PC-3 (cell line): ENCODE measurements around the gene TMEM184A. TPM values are rescaled to one million over a fixed set of nuclear protein-coding genes. Genes with fewer than 3 reads are reported as not detected.

Source experiments
- ATAC-seq: fragments of 200-7000 bp; cut with Tn5 transposase; 2 replicates; pipeline ENCODE4 v1.9.1; 2020; ENCODE audit warnings: mild to moderate bottlenecking, moderate library complexity
- BruUV-seq: library from RNA; stranded (reverse); fragments of 400-500 nt; replicated peaks from 2 replicates; lab custom pipeline; 2021; lab: Mats Ljungman, UMichigan
- CTCF ChIA-PET: fragments of 300-600 bp; sonication (Branson Sonifier 250); formaldehyde crosslinking; loops from one replicate; lab custom pipeline; 2022; ENCODE audit warnings: antibody characterized with exemption; lab: Charles Lee
- POLR2A ChIA-PET: fragments of 300-600 bp; sonication (Branson Sonifier 250); formaldehyde crosslinking; loops from one replicate; lab custom pipeline; 2022; ENCODE audit warnings: antibody characterized with exemption; ENCODE audit not compliant: unreplicated experiment; lab: Charles Lee
- DNase-seq: peaks from one replicate; pipeline ENCODE4 v3.0.0-alpha.2; 2015
- H2AFZ ChIP-seq: fragments of 300-600 bp; sonication (generic); 2 replicates; pipeline ENCODE4 v1.6.0; 2016; ENCODE audit warnings: antibody characterized with exemption, low read length
- H3F3A ChIP-seq: fragments of 300-600 bp; sonication (generic); one replicate; pipeline ENCODE4 v1.6.0; 2017; ENCODE audit warnings: antibody characterized with exemption, low read length, control low read depth, mild to moderate bottlenecking; ENCODE audit not compliant: unreplicated experiment
- H3K27ac ChIP-seq: fragments of 300-600 bp; sonication (generic); 2 replicates; pipeline ENCODE4 v1.5.1; 2016; ENCODE audit warnings: mild to moderate bottlenecking, low read length
- H3K27me3 ChIP-seq: fragments of 300-600 bp; sonication (generic); 2 replicates; pipeline ENCODE4 v1.6.1; 2016; ENCODE audit warnings: low read length, mixed read lengths
- H3K36me3 ChIP-seq: fragments of 300-600 bp; sonication (generic); 2 replicates; pipeline ENCODE4 v1.6.1; 2016; ENCODE audit warnings: low read depth, mixed run types, low read length, mixed read lengths
- H3K4me1 ChIP-seq: fragments of 300-600 bp; sonication (generic); 2 replicates; pipeline ENCODE4 v1.5.1; 2016; ENCODE audit warnings: low read length; ENCODE audit not compliant: insufficient read depth
- H3K4me2 ChIP-seq: fragments of 300-600 bp; sonication (generic); 2 replicates; pipeline ENCODE4 v1.6.0; 2016; ENCODE audit warnings: low read length
- H3K4me3 ChIP-seq: fragments of 300-600 bp; sonication (generic); 2 replicates; pipeline ENCODE4 v1.5.1; 2016; ENCODE audit warnings: mild to moderate bottlenecking, low read length, mixed read lengths
- H3K79me2 ChIP-seq: fragments of 300-600 bp; sonication (generic); 2 replicates; pipeline ENCODE4 v1.6.1; 2017; ENCODE audit warnings: low read length, mixed read lengths
- H3K9ac ChIP-seq: fragments of 300-600 bp; sonication (generic); 2 replicates; pipeline ENCODE4 v1.6.0; 2016; ENCODE audit warnings: mild to moderate bottlenecking, low read length
- H3K9me2 ChIP-seq: fragments of 300-600 bp; sonication (generic); replicated peaks from 2 replicates; pipeline ENCODE4 v1.6.1; 2016; ENCODE audit warnings: mixed run types, low read length, mixed read lengths
- H3K9me3 ChIP-seq: fragments of 300-600 bp; sonication (generic); 2 replicates; pipeline ENCODE4 v1.6.1; 2016; ENCODE audit warnings: low read length, mixed read lengths
- H4K20me1 ChIP-seq: fragments of 300-600 bp; sonication (generic); 2 replicates; pipeline ENCODE4 v1.6.1; 2016; ENCODE audit warnings: low read length, mixed read lengths
- EZH2 ChIP-seq: fragments of 300-600 bp; sonication (generic); IDR thresholded peaks from one replicate; pipeline ENCODE4 v1.6.1; 2017; ENCODE audit warnings: antibody characterized with exemption, mild to moderate bottlenecking, low read length; ENCODE audit not compliant: unreplicated experiment
- EZH2phosphoT487 ChIP-seq: fragments of 300-600 bp; sonication (generic); IDR thresholded peaks from 2 replicates; pipeline ENCODE4 v1.6.1; 2018; ENCODE audit warnings: mild to moderate bottlenecking, antibody characterized with exemption, low read length, borderline replicate concordance
- intact Hi-C: fragments of 100-400 bp; cut with micrococcal nuclease; formaldehyde crosslinking; loops from 2 replicates; pipeline ENCODE4 v1.9.0; 2023
- total RNA-seq: library from RNA; depleted of rRNA; stranded (reverse); fragments of >200 nt; gene quantifications from 2 replicates; pipeline ENCODE4 v1.2.3, GENCODE V29; 2014
- TF ChIP-seq, protein P1 (sequence below): fragments of 300-600 bp; sonication (generic); conservative IDR thresholded peaks from 2 replicates; pipeline ENCODE4 v1.5.1; 2017; ENCODE audit warnings: antibody characterized with exemption, low read depth, mild to moderate bottlenecking, low read length

Gene TMEM184A
- total RNA-seq, 1 experiment from 2014 or later = 23.1 TPM

DNA sequence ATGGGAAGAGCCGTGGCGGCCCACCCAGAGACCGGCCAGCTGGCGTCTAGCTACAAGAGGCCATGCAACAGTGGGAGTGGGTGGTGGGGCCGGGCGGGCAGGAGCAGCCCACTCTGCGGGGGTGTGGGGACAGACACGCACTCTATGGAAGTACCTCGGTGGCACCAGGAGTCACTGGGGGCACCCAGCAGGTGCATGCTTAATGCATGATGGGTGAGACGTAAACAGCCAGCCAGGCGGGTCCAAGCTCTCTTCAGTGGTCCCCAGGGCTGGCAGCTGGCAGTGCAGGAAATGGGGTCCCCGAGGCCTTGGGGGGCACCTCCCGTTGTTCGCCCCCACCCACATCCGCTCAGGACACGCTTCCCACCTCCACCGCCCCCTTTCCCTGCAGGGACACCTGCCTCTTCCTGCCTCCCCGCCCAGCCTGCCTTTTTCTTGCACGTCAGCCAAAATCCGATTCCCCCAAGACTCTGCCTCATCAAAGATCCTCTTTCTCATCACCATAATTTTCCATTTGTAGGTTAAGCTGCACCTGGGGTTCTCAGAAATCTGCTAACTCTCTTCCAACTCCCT lies 36.4 kb upstream of the TMEM184A start:
- Histone ChIP-seq H3K4me1 (no peaks in the 10 kb centered on the region), H3K9me3 (no peaks in the 10 kb centered on the region), H3K79me2 (no peaks in the 10 kb centered on the region), H3F3A (no peaks in the 10 kb centered on the region), H2AFZ (no peak overlapping the region), H3K27ac (no peak overlapping the region), H4K20me1 (no peaks in the 10 kb centered on the region), H3K4me2 (no peak overlapping the region), H3K9ac (no peak overlapping the region), H3K36me3 (no peaks in the 10 kb centered on the region), H3K9me2 (no peaks in the 10 kb centered on the region), H3K4me3 (no peak overlapping the region), H3K27me3 (peaks cover 49% of the 10 kb centered on the region)
- DNase-seq = no peak
- TF ChIP-seq, protein P1, sequence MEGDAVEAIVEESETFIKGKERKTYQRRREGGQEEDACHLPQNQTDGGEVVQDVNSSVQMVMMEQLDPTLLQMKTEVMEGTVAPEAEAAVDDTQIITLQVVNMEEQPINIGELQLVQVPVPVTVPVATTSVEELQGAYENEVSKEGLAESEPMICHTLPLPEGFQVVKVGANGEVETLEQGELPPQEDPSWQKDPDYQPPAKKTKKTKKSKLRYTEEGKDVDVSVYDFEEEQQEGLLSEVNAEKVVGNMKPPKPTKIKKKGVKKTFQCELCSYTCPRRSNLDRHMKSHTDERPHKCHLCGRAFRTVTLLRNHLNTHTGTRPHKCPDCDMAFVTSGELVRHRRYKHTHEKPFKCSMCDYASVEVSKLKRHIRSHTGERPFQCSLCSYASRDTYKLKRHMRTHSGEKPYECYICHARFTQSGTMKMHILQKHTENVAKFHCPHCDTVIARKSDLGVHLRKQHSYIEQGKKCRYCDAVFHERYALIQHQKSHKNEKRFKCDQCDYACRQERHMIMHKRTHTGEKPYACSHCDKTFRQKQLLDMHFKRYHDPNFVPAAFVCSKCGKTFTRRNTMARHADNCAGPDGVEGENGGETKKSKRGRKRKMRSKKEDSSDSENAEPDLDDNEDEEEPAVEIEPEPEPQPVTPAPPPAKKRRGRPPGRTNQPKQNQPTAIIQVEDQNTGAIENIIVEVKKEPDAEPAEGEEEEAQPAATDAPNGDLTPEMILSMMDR = no peak
- no peak for TF ChIP-seq EZH2
- TF ChIP-seq EZH2phosphoT487 = no peak
- no TSS peak for BruUV-seq
- ChIA-PET CTCF (no interaction called here), POLR2A (no interaction called here)
- ATAC-seq = no peak
- intact Hi-C loops = no loop called here

DNA sequence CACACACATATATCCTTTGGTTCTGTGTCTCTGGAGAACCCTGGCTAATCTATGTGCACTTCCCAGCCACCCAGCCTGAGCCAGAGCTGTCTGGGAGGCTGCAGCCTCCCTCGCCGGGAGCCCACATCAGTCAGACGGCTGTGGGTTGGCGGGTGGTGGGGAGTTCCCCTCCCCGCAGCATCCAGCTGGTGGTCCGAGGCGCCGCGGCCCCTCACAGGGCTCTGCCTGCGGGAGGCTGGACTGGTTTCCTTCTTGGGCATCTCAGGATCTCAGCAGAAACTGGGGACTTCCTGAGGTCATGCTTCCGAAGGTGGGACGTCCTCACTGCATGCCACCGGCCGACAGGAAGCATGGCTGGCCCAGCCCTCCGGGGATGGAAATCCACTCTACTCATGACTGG lies 35.9 kb upstream of the TMEM184A start:
- no peaks in the 10 kb centered on the region for H4K20me1 ChIP-seq
- BruUV-seq = no TSS peak
- intact Hi-C loops = no loop called here
- H3K9me2 ChIP-seq = no peaks in the 10 kb centered on the region
- DNase-seq (no peak), ATAC-seq (no peak)
- ChIA-PET CTCF (no interaction called here), POLR2A (no interaction called here)
- H3K9ac ChIP-seq = no peak overlapping the region
- H3K27me3 ChIP-seq = peaks cover 45% of the 10 kb centered on the region
- H3K9me3 ChIP-seq = no peaks in the 10 kb centered on the region
- no peaks in the 10 kb centered on the region for H3K4me1 ChIP-seq
- no peak overlapping the region for H3K4me2 ChIP-seq
- H3K79me2 ChIP-seq = no peaks in the 10 kb centered on the region
- H3K27ac ChIP-seq = no peak overlapping the region
- TF ChIP-seq, protein P1 = no peak
- TF ChIP-seq EZH2phosphoT487 (no peak), EZH2 (no peak)
- no peak overlapping the region for H3K4me3 ChIP-seq
- H3K36me3 ChIP-seq = no peaks in the 10 kb centered on the region
- no peaks in the 10 kb centered on the region for H3F3A ChIP-seq
- H2AFZ ChIP-seq = no peak overlapping the region

DNA sequence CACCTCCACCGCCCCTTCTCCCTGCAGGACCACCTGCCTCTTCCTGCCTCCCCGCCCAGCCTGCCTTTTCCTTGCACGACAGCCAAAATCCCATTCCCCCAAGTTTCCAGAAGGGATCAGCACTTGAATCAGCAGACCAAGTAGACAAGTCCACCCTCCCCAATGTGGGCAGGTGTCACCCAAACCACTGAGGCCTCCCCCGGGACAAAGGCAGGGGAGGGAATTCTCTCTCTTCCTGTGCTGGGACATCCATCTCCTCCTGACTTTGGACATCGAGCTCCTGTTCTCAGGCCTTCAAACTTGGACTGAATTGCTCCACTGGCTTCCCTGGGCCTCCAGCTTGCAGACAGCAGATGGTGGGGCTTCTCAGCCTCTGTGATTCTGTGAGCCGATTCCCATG lies 35.4 kb upstream of the TMEM184A start:
- Histone ChIP-seq H3K9me3 (no peaks in the 10 kb centered on the region), H3K36me3 (no peaks in the 10 kb centered on the region), H3K9ac (no peak overlapping the region), H3K27me3 (peaks cover 45% of the 10 kb centered on the region), H3K4me1 (no peaks in the 10 kb centered on the region), H3K4me3 (no peak overlapping the region), H3K79me2 (no peaks in the 10 kb centered on the region), H4K20me1 (no peaks in the 10 kb centered on the region), H3K4me2 (no peak overlapping the region), H3K27ac (no peak overlapping the region), H3F3A (no peaks in the 10 kb centered on the region), H3K9me2 (no peaks in the 10 kb centered on the region), H2AFZ (no peak overlapping the region)
- CTCF ChIA-PET = no interaction called here
- ATAC-seq = no peak
- TF ChIP-seq, protein P1 = no peak
- TF ChIP-seq EZH2 (no peak), EZH2phosphoT487 (no peak)
- no peak for DNase-seq
- BruUV-seq = no TSS peak
- POLR2A ChIA-PET = no interaction called here
- intact Hi-C loops = no loop called here
